ENCODE data around the gene TLN1.

TLN1 gene

DNA sequence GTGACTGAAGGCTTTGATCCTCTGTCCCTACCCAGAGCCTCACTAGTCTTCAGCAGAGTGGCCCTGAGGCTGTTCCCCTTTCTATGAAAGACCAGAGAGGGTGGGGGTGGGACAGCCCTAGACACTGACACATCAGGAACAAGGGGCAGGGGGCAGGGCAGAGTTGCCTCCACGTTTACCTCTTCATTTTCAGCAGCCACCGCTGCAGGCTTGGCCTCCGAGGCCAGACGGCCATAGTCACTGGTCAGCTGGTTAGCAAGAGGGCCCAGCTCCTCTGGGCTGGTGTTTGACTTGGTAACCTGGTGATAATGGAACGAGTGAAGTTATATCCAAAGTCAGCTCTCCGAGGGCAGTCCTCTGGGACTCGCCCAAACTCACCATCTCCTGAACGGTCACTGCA, 26.6 kb downstream of the TLN1 start:
- DNase-seq (ENCODE audit: low spot score): no peak

- DNase-seq (ENCODE audit: low spot score): no peak
Measured at GRCh38 chr9:35703906-35704672, 27.9 kb downstream of the TLN1 start.

GRCh38 chr9:35702696-35703095, 29.3 kb downstream of the TLN1 start:
- no peak for DNase-seq (ENCODE audit: low spot score)

DNA sequence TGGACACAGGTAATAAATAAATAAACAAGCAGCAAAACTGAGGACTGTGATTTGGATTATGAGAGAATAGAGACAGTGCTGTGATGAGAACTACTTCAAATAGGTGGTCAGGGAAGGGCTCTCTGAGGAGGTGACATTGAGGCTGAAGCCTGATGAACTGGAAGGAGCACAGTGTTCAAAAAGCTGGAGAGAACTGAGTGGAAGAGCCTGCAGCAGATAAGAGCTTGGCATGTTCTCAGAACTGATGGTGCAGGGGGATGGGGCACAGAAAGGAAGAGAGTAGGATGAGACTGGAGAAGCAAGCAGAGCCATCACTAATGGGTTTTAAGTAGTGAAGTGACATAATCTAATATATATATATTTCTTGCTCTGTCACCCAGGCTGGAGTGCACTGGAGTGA, 31.1 kb downstream of the TLN1 start:
- no peak for DNase-seq (ENCODE audit: low spot score)

DNA sequence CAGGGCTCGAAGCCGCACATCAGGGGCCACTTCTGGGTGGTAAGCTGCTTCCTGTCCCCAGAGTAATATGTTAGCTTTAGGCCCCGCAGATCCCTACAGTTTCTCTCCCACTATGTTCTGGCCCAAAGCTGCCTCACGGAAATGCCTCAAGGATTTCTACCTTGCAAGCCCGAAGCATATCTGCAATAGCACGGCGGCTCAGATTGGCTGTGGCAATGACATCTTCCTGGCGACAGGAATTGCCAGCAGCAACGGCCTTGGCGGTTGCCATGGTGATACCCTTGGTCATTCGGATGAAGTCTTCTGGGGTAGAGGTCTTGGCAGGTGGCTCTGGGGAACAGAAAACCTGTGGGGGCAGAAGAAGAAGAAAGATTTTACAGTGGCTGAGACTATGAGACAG, 32.0 kb downstream of the TLN1 start:
- no peak for DNase-seq (ENCODE audit: low spot score)

DNA sequence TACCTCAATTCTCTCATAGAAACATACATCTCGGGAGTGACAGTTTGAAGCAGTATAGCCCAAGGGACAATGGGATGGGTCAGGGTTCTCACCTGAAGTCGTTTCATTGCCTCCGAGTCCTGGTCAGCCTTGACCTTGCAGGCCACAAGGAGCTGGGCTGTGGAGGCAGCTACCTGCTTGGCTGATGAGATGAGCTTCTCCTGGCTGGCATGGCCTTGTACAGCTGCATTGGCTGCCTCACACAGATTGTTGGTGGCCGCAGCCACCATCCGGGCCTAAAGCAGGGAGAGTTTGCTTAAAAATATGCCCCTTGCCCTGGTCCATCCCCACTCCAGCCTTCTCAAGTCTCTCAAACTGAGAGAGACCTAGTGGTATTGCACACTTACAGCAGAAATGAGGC, 33.8 kb downstream of the TLN1 start:
- no peak for DNase-seq (ENCODE audit: low spot score)

DNA sequence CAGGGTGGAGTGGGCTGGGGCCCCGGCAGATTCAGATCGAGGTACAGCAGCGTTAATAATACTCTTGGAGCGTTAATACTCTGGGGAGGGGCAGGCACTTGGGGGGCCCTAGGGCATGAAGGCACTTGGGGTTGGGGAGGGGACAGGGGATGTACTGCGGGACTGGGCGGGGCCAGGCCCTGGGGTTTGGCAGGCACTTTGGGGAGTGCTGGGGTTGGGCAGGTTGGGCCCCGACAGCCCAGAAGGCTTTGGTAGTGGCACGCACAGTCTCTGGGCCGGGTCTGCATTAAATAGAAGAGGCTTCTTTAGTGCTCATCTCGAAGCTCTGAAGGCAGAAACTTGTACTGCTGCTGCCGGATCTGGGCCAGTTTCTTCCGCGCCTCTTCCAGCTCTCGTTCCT, 34.5 kb downstream of the TLN1 start:
- DNase-seq (ENCODE audit: low spot score): no peak

DNA sequence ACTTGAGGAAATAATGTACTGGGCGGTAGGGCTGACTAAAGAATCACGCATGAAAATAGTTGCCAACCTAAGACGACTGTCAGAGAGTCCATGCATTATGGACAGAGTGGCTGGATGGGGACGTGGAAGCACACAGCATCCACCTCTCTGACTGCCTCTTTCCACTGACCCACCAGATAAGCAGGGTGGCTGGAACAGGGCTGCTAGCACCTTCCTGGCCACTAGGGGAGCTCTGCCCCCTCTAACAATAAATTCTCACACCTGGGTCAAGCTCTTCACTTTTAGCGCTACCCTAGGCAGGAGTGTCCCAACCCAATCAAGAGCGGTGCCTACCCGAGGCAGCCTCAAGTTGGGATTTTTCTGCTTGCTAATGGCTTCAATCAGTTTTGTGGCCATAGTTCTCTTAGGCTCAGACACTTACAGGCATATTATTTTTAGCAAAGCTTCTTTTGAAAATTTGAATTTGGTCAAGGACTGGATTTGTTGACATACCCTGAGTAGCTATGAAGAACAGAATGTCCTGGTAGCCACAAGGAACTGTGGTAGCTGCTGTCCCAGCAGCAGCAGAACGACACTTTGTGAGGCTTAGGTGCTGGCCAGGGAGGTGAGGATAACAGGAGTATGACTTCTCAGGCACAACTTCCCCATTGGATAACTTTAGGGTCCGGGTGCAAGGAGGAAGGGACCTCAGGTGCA, 35.3 kb downstream of the TLN1 start:
- peak; percentile 78 for DNase-seq (ENCODE audit: low spot score)

GRCh38 chr9:35695943-35696401, 36.0 kb downstream of the TLN1 start:
- no peak for DNase-seq (ENCODE audit: low spot score)

DNA sequence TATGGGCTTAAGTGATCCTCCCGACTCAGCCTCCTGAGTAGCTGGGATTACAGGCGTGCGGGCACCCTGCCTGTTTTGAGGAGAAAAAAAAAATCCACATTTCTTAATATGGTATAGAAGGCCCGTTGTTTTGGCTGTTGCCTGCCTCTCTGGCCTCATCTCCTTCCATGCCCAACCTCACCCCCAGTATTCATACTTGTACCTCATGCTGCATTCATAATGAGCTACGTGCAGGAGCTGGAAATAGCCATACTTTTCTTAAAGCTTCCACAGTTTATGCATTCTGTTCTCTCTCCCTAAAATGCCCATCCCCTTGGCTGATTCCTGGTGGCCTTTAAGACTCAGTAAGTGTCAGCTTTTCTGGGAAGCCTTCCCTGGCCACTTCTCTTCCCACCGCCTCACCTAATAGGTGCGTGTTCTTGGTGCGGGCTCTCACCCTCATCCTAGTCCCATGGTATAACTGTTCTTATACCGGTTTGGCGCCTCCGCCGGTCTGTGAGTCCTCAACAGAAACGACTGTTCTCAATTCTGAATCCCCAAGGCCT, 40.2 kb downstream of the TLN1 start:
- no peak for DNase-seq (ENCODE audit: low spot score)

DNA sequence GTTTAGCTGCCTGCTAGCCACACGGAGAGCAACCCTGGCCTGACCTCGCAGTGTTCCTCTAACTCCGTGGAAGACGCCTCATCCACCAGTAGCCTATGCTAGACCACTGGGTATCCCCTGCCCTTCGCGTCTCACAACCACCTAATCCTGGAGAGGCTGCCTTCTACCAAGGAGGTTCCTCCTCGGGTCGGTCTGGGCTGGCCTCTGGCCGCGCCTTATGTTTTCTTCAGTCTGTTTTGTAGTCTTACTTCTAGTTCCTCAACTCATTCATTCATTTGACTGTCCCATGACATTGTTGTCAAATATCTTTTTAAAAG, 40.7 kb downstream of the TLN1 start:
- no peak for DNase-seq (ENCODE audit: low spot score)

DNA sequence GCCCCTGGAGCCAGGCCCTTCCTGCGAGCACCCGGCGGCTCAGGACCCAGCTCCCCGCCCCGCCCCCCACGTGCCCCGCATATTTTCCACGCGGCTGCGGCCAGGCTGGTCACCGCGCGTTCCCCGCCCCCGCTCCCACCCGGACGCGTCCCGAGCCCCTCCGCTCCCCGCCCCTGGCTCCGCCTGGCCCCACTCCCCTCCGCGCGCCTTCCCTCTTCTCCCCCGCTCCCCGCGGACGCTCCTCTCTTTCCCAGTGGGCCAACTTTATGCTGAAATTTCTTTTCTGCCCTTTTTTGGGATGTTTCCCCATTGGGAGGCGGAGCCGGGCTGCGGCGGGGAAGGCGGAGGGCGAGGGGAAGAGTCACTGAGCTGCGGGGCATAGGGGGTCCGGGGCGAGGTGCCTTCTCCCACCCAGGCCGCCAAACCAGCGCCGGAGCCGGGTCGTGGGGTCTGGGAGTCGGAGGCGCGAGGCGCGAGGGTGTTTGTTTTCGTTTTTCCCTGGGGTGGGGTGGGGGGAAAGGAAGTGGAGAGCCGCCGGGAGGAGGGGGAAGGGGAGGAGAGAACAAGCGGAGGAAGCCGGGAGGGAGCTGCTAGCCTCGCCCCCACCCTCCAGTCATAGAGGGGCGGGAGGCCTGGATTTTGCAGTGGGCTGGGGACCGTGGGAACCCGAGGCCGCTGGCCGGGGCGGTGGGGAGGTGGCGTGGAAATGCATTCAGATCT, 41.2 kb downstream of the TLN1 start:
- DNase-seq (ENCODE audit: low spot score): peak; percentile 46

DNA sequence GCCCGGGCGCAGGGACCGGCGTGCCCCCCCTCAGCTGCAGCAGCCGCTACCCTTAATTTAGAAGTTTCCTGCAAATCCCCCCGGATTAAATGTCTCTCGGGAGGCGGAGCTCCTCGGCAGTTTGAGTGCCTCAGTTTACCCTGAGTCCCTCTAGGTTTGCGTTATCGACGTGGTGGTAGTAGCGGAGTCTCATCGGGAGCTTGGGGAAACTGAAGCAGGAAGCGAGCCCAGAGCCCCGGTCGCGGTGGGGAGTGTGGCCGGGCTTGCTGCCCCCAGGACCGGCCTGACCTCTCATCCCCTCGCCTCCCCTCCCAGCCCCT, 41.7 kb downstream of the TLN1 start:
- no peak for DNase-seq (ENCODE audit: low spot score)

DNA sequence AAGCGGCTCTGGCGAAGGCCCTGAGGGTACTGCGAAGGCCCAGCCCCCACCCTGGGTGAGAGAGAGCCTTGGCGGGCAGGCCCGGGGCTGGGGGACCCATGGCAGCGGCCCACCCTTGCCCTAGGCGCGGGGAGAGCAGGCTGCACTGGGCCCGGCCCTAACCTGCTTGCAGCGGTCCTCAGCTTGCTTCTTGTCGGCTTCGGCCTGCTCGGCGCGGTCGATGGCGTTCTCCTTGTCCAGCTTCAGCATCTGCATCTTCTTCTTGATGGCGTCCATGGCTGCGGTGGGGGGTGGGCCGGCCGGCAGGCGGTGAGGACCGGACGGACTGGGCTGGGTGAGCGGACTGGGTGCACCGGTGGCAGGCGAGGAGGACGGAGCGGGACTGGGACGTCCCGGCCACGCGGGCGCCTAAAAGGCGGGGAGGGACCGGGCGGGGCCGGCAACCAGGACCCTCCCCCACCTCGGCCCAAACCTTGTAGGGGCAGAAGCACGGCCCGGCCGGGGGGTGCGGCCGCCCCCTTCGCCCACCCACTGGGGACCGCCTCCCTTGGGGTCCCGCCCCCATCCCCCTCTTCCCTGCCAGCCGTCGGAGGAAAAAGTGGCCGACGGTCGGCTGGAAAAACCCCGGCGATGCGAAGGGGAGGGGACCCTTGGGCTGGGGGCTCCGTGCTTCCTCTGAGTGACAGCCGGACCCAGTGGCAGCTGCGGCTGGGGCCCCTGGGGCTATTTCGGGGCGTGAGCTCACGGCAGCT, 42.3 kb downstream of the TLN1 start, which contains the start of gene TPM2:
Gene TPM2 (minus strand): TSS at position 384 of the 752 bp plus-strand sequence. CDS start 108 bp downstream, at position 276.
- no peak for DNase-seq (ENCODE audit: low spot score)

GRCh38 chr9:35688558-35689541, 43.1 kb downstream of the TLN1 start:
- DNase-seq (ENCODE audit: low spot score): no peak

- no peak for DNase-seq (ENCODE audit: low spot score)
Measured at GRCh38 chr9:35687972-35688557, 43.9 kb downstream of the TLN1 start.

GRCh38 chr9:35687306-35687705, 44.7 kb downstream of the TLN1 start:
- DNase-seq (ENCODE audit: low spot score): no peak

GRCh38 chr9:35686222-35687203, 45.5 kb downstream of the TLN1 start:
- no peak for DNase-seq (ENCODE audit: low spot score)

DNA sequence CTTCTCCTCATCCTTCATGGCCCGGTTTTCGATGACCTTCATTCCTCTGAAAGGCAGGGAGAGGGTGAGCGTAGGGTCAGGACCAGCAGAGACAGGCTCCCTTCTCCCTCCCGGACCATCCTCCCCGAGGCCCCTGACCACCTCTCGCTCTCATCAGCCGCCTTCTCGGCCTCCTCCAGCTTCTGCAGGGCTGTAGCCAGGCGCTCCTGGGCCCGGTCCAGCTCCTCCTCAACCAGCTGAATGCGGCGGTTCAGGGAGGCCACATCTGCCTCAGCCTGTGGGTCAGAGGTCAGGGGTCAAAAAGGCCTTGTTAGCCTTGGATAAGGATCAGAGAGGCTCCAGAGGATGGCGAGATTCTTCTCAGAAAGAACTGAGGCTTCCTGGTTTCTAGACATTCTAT, 46.5 kb downstream of the TLN1 start:
- no peak for DNase-seq (ENCODE audit: low spot score)

Data from germinal center (tissue), 1 donor.